PC-3 (cell line): ENCODE measurements around the gene NFE2L1. TPM values are rescaled to one million over a fixed set of nuclear protein-coding genes. Genes with fewer than 3 reads are reported as not detected.
A peak's percentile ranks its signal among the peaks of the same experiment; 100 is the strongest.
"Not testable (repeated sequence)": the region's sequence is repeated elsewhere in the genome, so short reads cannot be mapped to it uniquely, and the experiment has no call there.

Source experiments
- ATAC-seq: fragments of 200-7000 bp; cut with Tn5 transposase; 2 replicates; pipeline ENCODE4 v1.9.1; 2020; ENCODE audit warnings: mild to moderate bottlenecking, moderate library complexity
- BruUV-seq: library from RNA; stranded (reverse); fragments of 400-500 nt; replicated peaks from 2 replicates; lab custom pipeline; 2021; lab: Mats Ljungman, UMichigan
- CTCF ChIA-PET: fragments of 300-600 bp; sonication (Branson Sonifier 250); formaldehyde crosslinking; loops from one replicate; lab custom pipeline; 2022; ENCODE audit warnings: antibody characterized with exemption; lab: Charles Lee
- POLR2A ChIA-PET: fragments of 300-600 bp; sonication (Branson Sonifier 250); formaldehyde crosslinking; loops from one replicate; lab custom pipeline; 2022; ENCODE audit warnings: antibody characterized with exemption; ENCODE audit not compliant: unreplicated experiment; lab: Charles Lee
- DNase-seq: peaks from one replicate; pipeline ENCODE4 v3.0.0-alpha.2; 2015
- H2AFZ ChIP-seq: fragments of 300-600 bp; sonication (generic); 2 replicates; pipeline ENCODE4 v1.6.0; 2016; ENCODE audit warnings: antibody characterized with exemption, low read length
- H3F3A ChIP-seq: fragments of 300-600 bp; sonication (generic); one replicate; pipeline ENCODE4 v1.6.0; 2017; ENCODE audit warnings: antibody characterized with exemption, low read length, control low read depth, mild to moderate bottlenecking; ENCODE audit not compliant: unreplicated experiment
- H3K27ac ChIP-seq: fragments of 300-600 bp; sonication (generic); 2 replicates; pipeline ENCODE4 v1.5.1; 2016; ENCODE audit warnings: mild to moderate bottlenecking, low read length
- H3K27me3 ChIP-seq: fragments of 300-600 bp; sonication (generic); 2 replicates; pipeline ENCODE4 v1.6.1; 2016; ENCODE audit warnings: low read length, mixed read lengths
- H3K36me3 ChIP-seq: fragments of 300-600 bp; sonication (generic); 2 replicates; pipeline ENCODE4 v1.6.1; 2016; ENCODE audit warnings: low read depth, mixed run types, low read length, mixed read lengths
- H3K4me1 ChIP-seq: fragments of 300-600 bp; sonication (generic); 2 replicates; pipeline ENCODE4 v1.5.1; 2016; ENCODE audit warnings: low read length; ENCODE audit not compliant: insufficient read depth
- H3K4me2 ChIP-seq: fragments of 300-600 bp; sonication (generic); 2 replicates; pipeline ENCODE4 v1.6.0; 2016; ENCODE audit warnings: low read length
- H3K4me3 ChIP-seq: fragments of 300-600 bp; sonication (generic); 2 replicates; pipeline ENCODE4 v1.5.1; 2016; ENCODE audit warnings: mild to moderate bottlenecking, low read length, mixed read lengths
- H3K79me2 ChIP-seq: fragments of 300-600 bp; sonication (generic); 2 replicates; pipeline ENCODE4 v1.6.1; 2017; ENCODE audit warnings: low read length, mixed read lengths
- H3K9ac ChIP-seq: fragments of 300-600 bp; sonication (generic); 2 replicates; pipeline ENCODE4 v1.6.0; 2016; ENCODE audit warnings: mild to moderate bottlenecking, low read length
- H3K9me2 ChIP-seq: fragments of 300-600 bp; sonication (generic); replicated peaks from 2 replicates; pipeline ENCODE4 v1.6.1; 2016; ENCODE audit warnings: mixed run types, low read length, mixed read lengths
- H3K9me3 ChIP-seq: fragments of 300-600 bp; sonication (generic); 2 replicates; pipeline ENCODE4 v1.6.1; 2016; ENCODE audit warnings: low read length, mixed read lengths
- H4K20me1 ChIP-seq: fragments of 300-600 bp; sonication (generic); 2 replicates; pipeline ENCODE4 v1.6.1; 2016; ENCODE audit warnings: low read length, mixed read lengths
- CTCF ChIP-seq: fragments of 300-600 bp; sonication (generic); conservative IDR thresholded peaks from 2 replicates; pipeline ENCODE4 v1.5.1; 2017; ENCODE audit warnings: antibody characterized with exemption, low read depth, mild to moderate bottlenecking, low read length
- EZH2 ChIP-seq: fragments of 300-600 bp; sonication (generic); IDR thresholded peaks from one replicate; pipeline ENCODE4 v1.6.1; 2017; ENCODE audit warnings: antibody characterized with exemption, mild to moderate bottlenecking, low read length; ENCODE audit not compliant: unreplicated experiment
- EZH2phosphoT487 ChIP-seq: fragments of 300-600 bp; sonication (generic); IDR thresholded peaks from 2 replicates; pipeline ENCODE4 v1.6.1; 2018; ENCODE audit warnings: mild to moderate bottlenecking, antibody characterized with exemption, low read length, borderline replicate concordance
- intact Hi-C: fragments of 100-400 bp; cut with micrococcal nuclease; formaldehyde crosslinking; loops from 2 replicates; pipeline ENCODE4 v1.9.0; 2023
- total RNA-seq: library from RNA; depleted of rRNA; stranded (reverse); fragments of >200 nt; gene quantifications from 2 replicates; pipeline ENCODE4 v1.2.3, GENCODE V29; 2014

NFE2L1 gene
- total RNA-seq, 1 experiment from 2014 or later: 45.1 TPM

DNA sequence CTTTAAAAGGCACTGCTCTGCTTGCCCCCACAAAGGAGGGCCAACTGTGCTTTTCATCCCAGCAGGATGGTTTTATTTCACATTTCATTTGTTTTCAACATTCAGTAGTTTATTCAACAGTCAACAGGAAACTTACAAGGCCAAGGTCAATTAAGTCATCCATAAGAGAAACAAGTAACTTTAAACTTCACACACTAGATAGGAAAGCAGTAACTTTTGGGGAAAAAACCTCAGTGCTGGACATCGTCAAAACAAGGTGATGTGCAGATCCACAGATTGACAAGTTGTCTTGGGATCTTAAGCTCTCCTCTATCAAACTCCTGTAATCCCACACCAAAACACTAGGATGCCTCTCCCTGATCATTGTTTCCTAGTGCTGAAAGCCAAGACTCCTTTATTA, 18.5 kb downstream of the NFE2L1 start:
- no peaks in the 10 kb centered on the region for H4K20me1 ChIP-seq
- H3K27me3 ChIP-seq: no peaks in the 10 kb centered on the region
- no peak for TF ChIP-seq EZH2
- no peak for TF ChIP-seq CTCF
- TF ChIP-seq EZH2phosphoT487: no peak
- H3K79me2 ChIP-seq: no peaks in the 10 kb centered on the region
- peaks cover 7% of the 10 kb centered on the region for H3F3A ChIP-seq
- peak; percentile 25; the same call in 1 of the 2 replicates for ATAC-seq
- peaks cover 5% of the 10 kb centered on the region; the same call in 1 of the 2 replicates for H3K4me1 ChIP-seq
- no peak overlapping the region for H3K4me2 ChIP-seq
- ChIA-PET POLR2A (no interaction called here), CTCF (interaction anchor here (0.6 to 0.7 kb wide), 4 partner anchors 14 to 1260 kb away, joined by 3 to 5 read pairs (median 4); no protein-coding TSS in a partner anchor)
- intact Hi-C loops: no loop called here
- no TSS peak for BruUV-seq
- H3K36me3 ChIP-seq: peaks cover 68% of the 10 kb centered on the region
- H3K9me3 ChIP-seq: no peaks in the 10 kb centered on the region
- no peak overlapping the region for H3K9ac ChIP-seq
- no peak overlapping the region for H3K4me3 ChIP-seq
- no peak for DNase-seq
- H3K27ac ChIP-seq: no peak overlapping the region
- H3K9me2 ChIP-seq: no peaks in the 10 kb centered on the region
- H2AFZ ChIP-seq: no peak overlapping the region

DNA sequence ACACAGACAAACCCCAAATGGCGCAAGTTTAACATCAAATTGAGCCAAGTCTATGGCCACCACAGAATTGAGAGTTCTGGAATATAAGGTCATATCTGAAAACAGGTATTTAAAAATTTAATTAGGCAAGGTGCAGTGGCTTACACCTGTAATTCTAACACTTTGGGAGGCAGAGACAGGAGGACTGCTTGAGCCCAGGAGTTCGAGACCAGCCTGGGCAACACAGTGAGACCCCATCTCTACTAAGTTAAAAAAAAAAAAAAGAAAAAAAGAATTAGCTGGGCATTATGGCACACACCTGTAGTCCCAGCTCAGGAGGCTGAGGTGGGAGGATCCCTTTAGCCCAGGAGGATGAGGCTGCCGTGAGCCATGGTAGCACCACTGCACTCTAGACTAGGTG, 19.1 kb downstream of the NFE2L1 start:
- Histone ChIP-seq H3K36me3 (peaks cover 67% of the 10 kb centered on the region), H3K9ac (no peak overlapping the region), H2AFZ (no peak overlapping the region), H3F3A (peaks cover 7% of the 10 kb centered on the region), H4K20me1 (no peaks in the 10 kb centered on the region), H3K4me3 (no peak overlapping the region), H3K4me1 (peaks cover 5% of the 10 kb centered on the region; the same call in 1 of the 2 replicates), H3K4me2 (no peak overlapping the region), H3K27me3 (no peaks in the 10 kb centered on the region), H3K9me3 (no peaks in the 10 kb centered on the region), H3K9me2 (no peaks in the 10 kb centered on the region), H3K79me2 (no peaks in the 10 kb centered on the region), H3K27ac (no peak overlapping the region)
- no TSS peak for BruUV-seq
- no peak for ATAC-seq
- CTCF ChIA-PET: interaction anchor here (0.6 kb wide), 2 partner anchors 197 to 1259 kb away, joined by 3 to 4 read pairs; no protein-coding TSS in a partner anchor
- TF ChIP-seq EZH2 (no peak), CTCF (no peak; the same call in 1 of the 2 replicates), EZH2phosphoT487 (no peak)
- intact Hi-C loops: no loop called here
- DNase-seq: no peak
- POLR2A ChIA-PET: interaction anchor here (0.6 kb wide), 2 partner anchors 42 to 59 kb away, joined by 3 to 4 read pairs; no protein-coding TSS in a partner anchor

- DNase-seq: peak; percentile 33
- H3K9ac ChIP-seq, ATAC-seq, intact Hi-C loops, BruUV-seq, H3K4me1 ChIP-seq, H2AFZ ChIP-seq, H3K4me3 ChIP-seq, H4K20me1 ChIP-seq, H3K9me3 ChIP-seq, H3K79me2 ChIP-seq, H3K27me3 ChIP-seq, H3K9me2 ChIP-seq, H3K4me2 ChIP-seq, H3F3A ChIP-seq, H3K27ac ChIP-seq: not testable (repeated sequence)
- ChIA-PET POLR2A (interaction anchor here (0.6 kb wide), 2 partner anchors 43 to 58 kb away, joined by 3 to 4 read pairs; no protein-coding TSS in a partner anchor), CTCF (interaction anchor here (0.7 to 1.3 kb wide), 3 partner anchors 19 to 92 kb away, joined by 3 to 6 read pairs (median 4); partner anchors contain the start of gene NFE2L1)
- peaks cover 64% of the 10 kb centered on the region for H3K36me3 ChIP-seq
Measured at GRCh38 chr17:48067808-48068207, 19.6 kb downstream of the NFE2L1 start.
